ENCODE results near the gene NOC2L.

DNA sequence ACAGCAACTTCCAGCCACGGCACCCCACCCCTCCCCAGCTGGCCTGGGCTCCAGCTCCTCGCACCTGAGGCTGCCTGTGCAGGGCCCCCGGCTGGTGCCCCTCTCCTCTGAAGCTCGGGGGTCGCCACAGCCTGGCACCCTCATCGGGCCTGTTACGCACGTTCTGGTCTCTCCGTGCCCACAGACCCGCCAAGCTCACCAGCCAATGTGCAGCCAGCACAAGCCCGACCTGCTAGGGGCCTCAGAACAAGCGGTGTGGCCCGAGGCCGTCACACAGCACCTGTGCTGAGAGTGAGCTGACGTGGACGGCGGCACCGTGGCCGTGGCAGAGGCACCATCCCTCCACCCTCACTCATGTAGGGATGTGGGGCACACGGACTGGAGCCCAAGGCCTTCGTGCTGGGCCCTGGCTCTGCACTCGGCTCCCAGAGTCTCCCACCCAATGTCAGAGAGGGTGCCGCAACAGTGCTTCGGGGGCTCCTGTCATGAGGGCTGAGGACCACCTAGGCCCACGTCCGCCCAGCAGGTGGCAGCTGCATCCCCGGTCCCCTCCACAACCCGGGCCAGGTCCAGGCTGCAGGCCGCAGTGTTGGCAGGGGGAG, 39.7 kb downstream of the NOC2L start:
- TF ChIP-seq POLR2A (IDR thresholded peaks at IDR 0.05): no peak
- TF ChIP-seq, protein P1, sequence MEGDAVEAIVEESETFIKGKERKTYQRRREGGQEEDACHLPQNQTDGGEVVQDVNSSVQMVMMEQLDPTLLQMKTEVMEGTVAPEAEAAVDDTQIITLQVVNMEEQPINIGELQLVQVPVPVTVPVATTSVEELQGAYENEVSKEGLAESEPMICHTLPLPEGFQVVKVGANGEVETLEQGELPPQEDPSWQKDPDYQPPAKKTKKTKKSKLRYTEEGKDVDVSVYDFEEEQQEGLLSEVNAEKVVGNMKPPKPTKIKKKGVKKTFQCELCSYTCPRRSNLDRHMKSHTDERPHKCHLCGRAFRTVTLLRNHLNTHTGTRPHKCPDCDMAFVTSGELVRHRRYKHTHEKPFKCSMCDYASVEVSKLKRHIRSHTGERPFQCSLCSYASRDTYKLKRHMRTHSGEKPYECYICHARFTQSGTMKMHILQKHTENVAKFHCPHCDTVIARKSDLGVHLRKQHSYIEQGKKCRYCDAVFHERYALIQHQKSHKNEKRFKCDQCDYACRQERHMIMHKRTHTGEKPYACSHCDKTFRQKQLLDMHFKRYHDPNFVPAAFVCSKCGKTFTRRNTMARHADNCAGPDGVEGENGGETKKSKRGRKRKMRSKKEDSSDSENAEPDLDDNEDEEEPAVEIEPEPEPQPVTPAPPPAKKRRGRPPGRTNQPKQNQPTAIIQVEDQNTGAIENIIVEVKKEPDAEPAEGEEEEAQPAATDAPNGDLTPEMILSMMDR (IDR thresholded peaks at IDR 0.05): no peak
